ENCODE data around the gene ASB8. TPM values are rescaled to one million over a fixed set of nuclear protein-coding genes. Genes with fewer than 3 reads are reported as not detected.

The ASB8 gene
- total and polyA plus RNA-seq, 2 experiments from 2014 or later = 47.9 to 53.0 TPM

DNA sequence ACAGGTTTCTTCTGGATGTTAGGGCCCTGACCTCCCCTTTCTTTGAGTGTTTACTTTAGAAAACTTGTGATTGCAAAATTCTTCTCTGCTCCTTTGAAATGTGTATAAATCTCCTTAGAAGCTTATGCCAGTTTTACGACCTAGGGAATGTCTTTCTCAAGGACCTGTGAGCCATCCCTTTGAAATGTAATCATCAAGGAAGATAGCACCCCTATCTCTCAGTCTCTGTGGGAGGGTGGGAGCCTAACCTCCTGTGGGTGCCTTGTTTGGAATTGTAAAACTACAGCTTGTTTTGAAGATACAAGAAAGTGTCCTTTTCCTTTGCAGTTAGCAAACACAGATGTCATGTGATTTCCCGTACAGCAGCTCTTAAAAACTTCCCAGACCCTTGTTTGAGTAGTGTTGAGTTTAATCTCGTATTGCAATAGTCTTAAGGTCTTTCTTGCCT lies 42.5 kb upstream of the ASB8 start:
- peak in 1 of 2 donors; percentile 57 for DNase-seq (ENCODE audit: low read depth in 1 of 2, low spot score in 1 of 2)
- no peaks in the 10 kb centered on the region for H3K4me1 ChIP-seq (ENCODE audit: low read depth)
- no peaks in the 10 kb centered on the region for H3K9me3 ChIP-seq (ENCODE audit: low read depth)
- H3K4me3 ChIP-seq = no peak overlapping the region
- TF ChIP-seq, protein P1, sequence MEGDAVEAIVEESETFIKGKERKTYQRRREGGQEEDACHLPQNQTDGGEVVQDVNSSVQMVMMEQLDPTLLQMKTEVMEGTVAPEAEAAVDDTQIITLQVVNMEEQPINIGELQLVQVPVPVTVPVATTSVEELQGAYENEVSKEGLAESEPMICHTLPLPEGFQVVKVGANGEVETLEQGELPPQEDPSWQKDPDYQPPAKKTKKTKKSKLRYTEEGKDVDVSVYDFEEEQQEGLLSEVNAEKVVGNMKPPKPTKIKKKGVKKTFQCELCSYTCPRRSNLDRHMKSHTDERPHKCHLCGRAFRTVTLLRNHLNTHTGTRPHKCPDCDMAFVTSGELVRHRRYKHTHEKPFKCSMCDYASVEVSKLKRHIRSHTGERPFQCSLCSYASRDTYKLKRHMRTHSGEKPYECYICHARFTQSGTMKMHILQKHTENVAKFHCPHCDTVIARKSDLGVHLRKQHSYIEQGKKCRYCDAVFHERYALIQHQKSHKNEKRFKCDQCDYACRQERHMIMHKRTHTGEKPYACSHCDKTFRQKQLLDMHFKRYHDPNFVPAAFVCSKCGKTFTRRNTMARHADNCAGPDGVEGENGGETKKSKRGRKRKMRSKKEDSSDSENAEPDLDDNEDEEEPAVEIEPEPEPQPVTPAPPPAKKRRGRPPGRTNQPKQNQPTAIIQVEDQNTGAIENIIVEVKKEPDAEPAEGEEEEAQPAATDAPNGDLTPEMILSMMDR (IDR thresholded peaks at IDR 0.05; ENCODE audit: low read depth, low read length) = no peak
- no peak overlapping the region for H3K27ac ChIP-seq
- H3K27me3 ChIP-seq = peaks cover 13% of the 10 kb centered on the region
- no peaks in the 10 kb centered on the region for H3K36me3 ChIP-seq

DNA sequence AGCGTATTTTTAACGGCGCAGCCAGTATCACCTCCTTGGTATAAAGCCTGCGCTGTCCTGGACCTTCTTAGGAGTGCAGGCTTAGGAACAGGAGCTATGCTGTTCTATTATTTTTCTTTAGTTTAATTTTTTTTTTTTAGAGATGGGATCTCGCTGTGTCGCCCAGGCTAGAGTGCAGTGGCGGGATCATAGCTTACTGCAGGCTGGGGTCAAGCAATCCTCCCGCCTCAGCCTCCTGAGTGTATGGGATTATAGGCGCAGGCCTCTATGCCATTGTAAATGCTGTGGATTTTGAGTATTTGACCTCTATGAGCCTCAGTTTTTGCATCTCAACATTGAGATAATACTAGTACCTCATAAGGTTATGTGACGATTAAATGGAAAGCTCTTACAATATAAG lies 41.7 kb upstream of the ASB8 start:
- H3K9me3 ChIP-seq (ENCODE audit: low read depth) = no peaks in the 10 kb centered on the region
- H3K4me1 ChIP-seq (ENCODE audit: low read depth) = no peaks in the 10 kb centered on the region
- peaks cover 21% of the 10 kb centered on the region for H3K27me3 ChIP-seq
- H3K27ac ChIP-seq = no peak overlapping the region
- no peaks in the 10 kb centered on the region for H3K36me3 ChIP-seq
- DNase-seq (ENCODE audit: low read depth in 1 of 2, low spot score in 1 of 2) = no peak
- H3K4me3 ChIP-seq = no peak overlapping the region
- TF ChIP-seq, protein P1 (IDR thresholded peaks at IDR 0.05; ENCODE audit: low read depth, low read length) = no peak

DNA sequence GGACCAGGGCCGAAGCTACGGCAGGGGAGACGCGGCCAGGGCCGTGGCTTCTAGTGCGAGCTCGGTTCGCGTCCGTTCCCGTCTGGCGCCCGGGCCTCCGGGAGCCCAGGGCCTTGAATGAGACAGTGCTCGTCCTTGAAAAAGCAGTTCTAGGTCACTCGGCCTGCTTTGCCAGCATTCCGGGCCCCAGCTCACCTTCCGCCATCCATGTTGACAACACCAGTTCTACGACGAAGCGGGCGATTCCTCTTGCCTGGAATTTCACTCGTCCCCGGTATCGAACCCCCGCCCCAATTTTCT lies 41.3 kb upstream of the ASB8 start:
- Histone ChIP-seq H3K4me1 (ENCODE audit: low read depth) (no peaks in the 10 kb centered on the region), H3K27ac (no peak overlapping the region), H3K36me3 (no peaks in the 10 kb centered on the region), H3K27me3 (peaks cover 25% of the 10 kb centered on the region), H3K4me3 (peak overlapping the region; percentile 39), H3K9me3 (ENCODE audit: low read depth) (no peaks in the 10 kb centered on the region)
- peak in 1 of 2 donors; percentile 42 for DNase-seq (ENCODE audit: low read depth in 1 of 2, low spot score in 1 of 2)
- TF ChIP-seq, protein P1 (IDR thresholded peaks at IDR 0.05; ENCODE audit: low read depth, low read length) = no peak

DNA sequence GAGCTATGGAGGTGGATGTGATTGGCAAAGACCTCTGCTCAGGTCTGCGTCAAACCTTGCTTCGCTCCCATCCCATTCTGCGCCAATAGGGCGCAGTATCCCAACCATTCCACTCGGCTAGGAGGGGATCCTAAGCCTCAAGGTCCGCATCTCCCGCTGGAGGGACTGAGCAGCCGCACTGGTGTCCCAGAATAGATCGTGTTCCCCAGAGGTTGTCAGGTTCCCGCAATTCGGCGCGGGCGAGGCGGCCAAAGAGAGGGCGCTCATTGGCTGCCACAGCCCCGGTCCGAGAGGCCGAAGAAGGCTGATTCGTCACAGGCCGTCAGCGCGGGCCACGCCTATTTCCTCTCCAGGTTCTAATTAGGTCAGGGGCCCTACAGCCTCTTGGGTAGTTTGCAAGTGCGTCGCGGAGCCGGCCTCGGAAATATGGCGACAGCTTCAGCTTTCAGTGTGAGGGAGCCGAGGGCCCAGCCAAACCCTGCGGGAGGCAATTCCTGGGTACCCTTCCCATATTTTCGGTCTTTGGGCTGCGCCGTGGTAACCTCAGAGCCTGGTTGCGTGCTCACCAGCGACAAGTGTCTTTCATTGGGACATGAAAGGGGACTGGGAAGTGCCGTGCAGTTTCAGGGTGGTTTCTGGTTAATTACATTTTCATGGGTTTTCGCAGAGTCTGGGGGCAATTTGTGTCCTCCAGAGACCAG lies 40.8 kb upstream of the ASB8 start:
- Histone ChIP-seq H3K9me3 (ENCODE audit: low read depth) (no peaks in the 10 kb centered on the region), H3K4me3 (peak overlapping the region; percentile 39), H3K27me3 (peaks cover 30% of the 10 kb centered on the region), H3K27ac (no peak overlapping the region), H3K36me3 (no peaks in the 10 kb centered on the region), H3K4me1 (ENCODE audit: low read depth) (no peaks in the 10 kb centered on the region)
- TF ChIP-seq, protein P1 (IDR thresholded peaks at IDR 0.05; ENCODE audit: low read depth, low read length) = no peak
- peak; percentile 85 to 97 for DNase-seq (ENCODE audit: low read depth in 1 of 2, low spot score in 1 of 2)

DNA sequence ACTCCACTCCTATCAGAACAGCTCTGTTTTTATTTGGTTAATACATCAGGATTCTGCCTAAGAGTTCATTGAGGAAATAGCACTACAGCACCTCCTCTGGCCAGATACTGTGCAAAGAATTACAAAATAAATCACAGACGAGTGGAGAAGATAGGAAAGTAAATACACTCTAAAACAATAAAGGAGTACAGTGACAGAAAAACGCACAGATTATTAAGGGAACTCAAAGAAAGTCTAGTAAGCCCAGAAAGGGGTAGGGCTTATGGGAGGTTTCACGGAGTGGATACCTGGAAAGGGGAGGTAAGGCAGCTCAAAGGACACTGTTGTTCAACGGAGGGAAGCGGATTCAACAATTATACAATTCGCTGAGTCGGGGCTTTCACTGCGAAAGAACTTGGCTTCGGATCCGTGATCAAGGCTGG lies 40.2 kb upstream of the ASB8 start:
- Histone ChIP-seq H3K27me3 (peaks cover 36% of the 10 kb centered on the region), H3K27ac (no peak overlapping the region), H3K4me1 (ENCODE audit: low read depth) (no peaks in the 10 kb centered on the region), H3K36me3 (no peaks in the 10 kb centered on the region), H3K4me3 (peak overlapping the region; percentile 39), H3K9me3 (ENCODE audit: low read depth) (no peaks in the 10 kb centered on the region)
- DNase-seq (ENCODE audit: low read depth in 1 of 2, low spot score in 1 of 2) = peak in 1 of 2 donors; percentile 55
- TF ChIP-seq, protein P1 (IDR thresholded peaks at IDR 0.05; ENCODE audit: low read depth, low read length) = peak; percentile 58
